ENCODE results near the gene NKX2-2.

- TF ChIP-seq, protein P1, sequence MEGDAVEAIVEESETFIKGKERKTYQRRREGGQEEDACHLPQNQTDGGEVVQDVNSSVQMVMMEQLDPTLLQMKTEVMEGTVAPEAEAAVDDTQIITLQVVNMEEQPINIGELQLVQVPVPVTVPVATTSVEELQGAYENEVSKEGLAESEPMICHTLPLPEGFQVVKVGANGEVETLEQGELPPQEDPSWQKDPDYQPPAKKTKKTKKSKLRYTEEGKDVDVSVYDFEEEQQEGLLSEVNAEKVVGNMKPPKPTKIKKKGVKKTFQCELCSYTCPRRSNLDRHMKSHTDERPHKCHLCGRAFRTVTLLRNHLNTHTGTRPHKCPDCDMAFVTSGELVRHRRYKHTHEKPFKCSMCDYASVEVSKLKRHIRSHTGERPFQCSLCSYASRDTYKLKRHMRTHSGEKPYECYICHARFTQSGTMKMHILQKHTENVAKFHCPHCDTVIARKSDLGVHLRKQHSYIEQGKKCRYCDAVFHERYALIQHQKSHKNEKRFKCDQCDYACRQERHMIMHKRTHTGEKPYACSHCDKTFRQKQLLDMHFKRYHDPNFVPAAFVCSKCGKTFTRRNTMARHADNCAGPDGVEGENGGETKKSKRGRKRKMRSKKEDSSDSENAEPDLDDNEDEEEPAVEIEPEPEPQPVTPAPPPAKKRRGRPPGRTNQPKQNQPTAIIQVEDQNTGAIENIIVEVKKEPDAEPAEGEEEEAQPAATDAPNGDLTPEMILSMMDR (IDR thresholded peaks at IDR 0.05; ENCODE audit: insufficient read depth, low read depth, low read length), result no peak
- no peak for TF ChIP-seq EZH2 (IDR thresholded peaks at IDR 0.05; ENCODE audit: insufficient read depth, low read length)
These were observed 15.0 kb upstream of the NKX2-2 start for GRCh38 chr20:21528870-21529269.

All from astrocyte (in vitro differentiated cells and primary cell).